ENCODE measurements around the gene PXDN. TPM values are rescaled to one million over a fixed set of nuclear protein-coding genes. Genes with fewer than 3 reads are reported as not detected.

PXDN gene
- total RNA-seq, 1 experiment from 2014 or later = 146 TPM

- TF ChIP-seq, protein P1, sequence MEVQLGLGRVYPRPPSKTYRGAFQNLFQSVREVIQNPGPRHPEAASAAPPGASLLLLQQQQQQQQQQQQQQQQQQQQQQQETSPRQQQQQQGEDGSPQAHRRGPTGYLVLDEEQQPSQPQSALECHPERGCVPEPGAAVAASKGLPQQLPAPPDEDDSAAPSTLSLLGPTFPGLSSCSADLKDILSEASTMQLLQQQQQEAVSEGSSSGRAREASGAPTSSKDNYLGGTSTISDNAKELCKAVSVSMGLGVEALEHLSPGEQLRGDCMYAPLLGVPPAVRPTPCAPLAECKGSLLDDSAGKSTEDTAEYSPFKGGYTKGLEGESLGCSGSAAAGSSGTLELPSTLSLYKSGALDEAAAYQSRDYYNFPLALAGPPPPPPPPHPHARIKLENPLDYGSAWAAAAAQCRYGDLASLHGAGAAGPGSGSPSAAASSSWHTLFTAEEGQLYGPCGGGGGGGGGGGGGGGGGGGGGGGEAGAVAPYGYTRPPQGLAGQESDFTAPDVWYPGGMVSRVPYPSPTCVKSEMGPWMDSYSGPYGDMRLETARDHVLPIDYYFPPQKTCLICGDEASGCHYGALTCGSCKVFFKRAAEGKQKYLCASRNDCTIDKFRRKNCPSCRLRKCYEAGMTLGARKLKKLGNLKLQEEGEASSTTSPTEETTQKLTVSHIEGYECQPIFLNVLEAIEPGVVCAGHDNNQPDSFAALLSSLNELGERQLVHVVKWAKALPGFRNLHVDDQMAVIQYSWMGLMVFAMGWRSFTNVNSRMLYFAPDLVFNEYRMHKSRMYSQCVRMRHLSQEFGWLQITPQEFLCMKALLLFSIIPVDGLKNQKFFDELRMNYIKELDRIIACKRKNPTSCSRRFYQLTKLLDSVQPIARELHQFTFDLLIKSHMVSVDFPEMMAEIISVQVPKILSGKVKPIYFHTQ (CRISPR knock-in tag; IDR thresholded peaks at IDR 0.05) = no peak
- no peak for TF ChIP-seq GABPB1 (CRISPR knock-in tag; IDR thresholded peaks at IDR 0.05)
Observed at GRCh38 chr2:1607971-1608688, 136.2 kb downstream of the PXDN start (continued).

GRCh38 chr2:1607236-1607920 lies 136.9 kb downstream of the PXDN start:
- ChIA-PET CTCF (no interaction called here), POLR2A (no interaction called here)
- TF ChIP-seq IRF2 (CRISPR knock-in tag; IDR thresholded peaks at IDR 0.05; ENCODE audit: borderline replicate concordance, low read depth) (no peak), KAT7 (CRISPR knock-in tag; IDR thresholded peaks at IDR 0.05; ENCODE audit: borderline replicate concordance) (no peak), E2F1 (CRISPR knock-in tag; IDR thresholded peaks at IDR 0.05) (no peak), ZNF512 (CRISPR knock-in tag; IDR thresholded peaks at IDR 0.05; ENCODE audit: borderline replicate concordance) (no peak)
- peaks cover 6% of the 10 kb centered on the region for H3K36me3 Mint-ChIP-seq
- no peak overlapping the region for H3K4me3 Mint-ChIP-seq
- DNase-seq (ENCODE audit: low spot score) (no peak), ATAC-seq (no peak)
- H3K4me1 Mint-ChIP-seq = no peaks in the 10 kb centered on the region
- peak overlapping the region; percentile 21; the same call in 1 of the 2 replicates for H3K27ac Mint-ChIP-seq
- no peaks in the 10 kb centered on the region for H3K27me3 Mint-ChIP-seq (ENCODE audit: low read depth)
- H3K9me3 Mint-ChIP-seq = no peaks in the 10 kb centered on the region

DNA sequence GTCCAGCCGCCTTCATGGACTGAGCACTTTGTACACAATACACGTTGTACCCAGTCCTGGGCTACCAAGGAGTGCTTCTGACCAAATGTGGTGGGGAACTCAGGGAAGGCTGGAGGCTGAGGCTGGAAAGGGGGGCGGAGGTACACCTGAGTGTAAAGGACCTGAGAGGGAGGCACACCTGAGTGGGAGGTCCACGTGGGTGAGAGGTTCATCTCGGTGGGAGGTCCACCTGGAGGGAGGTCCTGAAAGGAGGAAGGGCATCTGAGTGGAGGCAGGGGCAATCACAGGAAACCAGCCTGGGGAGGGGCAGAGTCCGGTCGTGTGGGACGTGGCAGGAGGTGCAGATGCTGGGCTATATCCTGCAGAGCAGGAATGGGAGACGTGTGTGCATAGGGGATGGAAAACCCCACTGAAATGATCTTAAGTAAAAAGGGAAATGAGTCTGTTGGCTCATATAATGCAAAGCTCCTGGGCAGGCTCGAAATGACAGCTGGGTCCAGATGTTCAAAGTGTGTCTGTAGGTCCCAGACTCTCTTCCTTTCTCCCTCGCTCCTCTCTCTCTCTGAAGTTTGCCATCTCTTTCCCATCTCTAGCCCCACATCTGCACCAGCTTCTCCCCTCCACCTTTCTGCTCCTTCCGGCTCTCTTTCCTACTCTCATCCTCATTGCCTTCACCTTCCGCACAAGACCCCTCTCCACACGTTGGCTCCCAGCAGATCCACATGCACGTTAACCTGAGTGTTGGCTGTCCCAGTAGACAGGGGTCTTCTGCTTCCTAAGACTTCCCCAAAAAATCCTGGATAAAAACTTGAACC lies 137.7 kb downstream of the PXDN start:
- ChIA-PET POLR2A (no interaction called here), CTCF (interaction anchor here (0.5 to 1.9 kb wide), 4 partner anchors 17 to 144 kb away, joined by 3 to 12 read pairs (median 5); no protein-coding TSS in a partner anchor)
- H3K27me3 Mint-ChIP-seq (ENCODE audit: low read depth) = no peaks in the 10 kb centered on the region
- H3K27ac Mint-ChIP-seq = no peak overlapping the region; the same call in 1 of the 2 replicates
- no peaks in the 10 kb centered on the region for H3K9me3 Mint-ChIP-seq
- no peaks in the 10 kb centered on the region; the same call in 1 of the 2 replicates for H3K36me3 Mint-ChIP-seq
- ATAC-seq = no peak
- DNase-seq (ENCODE audit: low spot score) = no peak
- no peak overlapping the region for H3K4me3 Mint-ChIP-seq
- H3K4me1 Mint-ChIP-seq = peaks cover 2% of the 10 kb centered on the region
- TF ChIP-seq, protein P2, sequence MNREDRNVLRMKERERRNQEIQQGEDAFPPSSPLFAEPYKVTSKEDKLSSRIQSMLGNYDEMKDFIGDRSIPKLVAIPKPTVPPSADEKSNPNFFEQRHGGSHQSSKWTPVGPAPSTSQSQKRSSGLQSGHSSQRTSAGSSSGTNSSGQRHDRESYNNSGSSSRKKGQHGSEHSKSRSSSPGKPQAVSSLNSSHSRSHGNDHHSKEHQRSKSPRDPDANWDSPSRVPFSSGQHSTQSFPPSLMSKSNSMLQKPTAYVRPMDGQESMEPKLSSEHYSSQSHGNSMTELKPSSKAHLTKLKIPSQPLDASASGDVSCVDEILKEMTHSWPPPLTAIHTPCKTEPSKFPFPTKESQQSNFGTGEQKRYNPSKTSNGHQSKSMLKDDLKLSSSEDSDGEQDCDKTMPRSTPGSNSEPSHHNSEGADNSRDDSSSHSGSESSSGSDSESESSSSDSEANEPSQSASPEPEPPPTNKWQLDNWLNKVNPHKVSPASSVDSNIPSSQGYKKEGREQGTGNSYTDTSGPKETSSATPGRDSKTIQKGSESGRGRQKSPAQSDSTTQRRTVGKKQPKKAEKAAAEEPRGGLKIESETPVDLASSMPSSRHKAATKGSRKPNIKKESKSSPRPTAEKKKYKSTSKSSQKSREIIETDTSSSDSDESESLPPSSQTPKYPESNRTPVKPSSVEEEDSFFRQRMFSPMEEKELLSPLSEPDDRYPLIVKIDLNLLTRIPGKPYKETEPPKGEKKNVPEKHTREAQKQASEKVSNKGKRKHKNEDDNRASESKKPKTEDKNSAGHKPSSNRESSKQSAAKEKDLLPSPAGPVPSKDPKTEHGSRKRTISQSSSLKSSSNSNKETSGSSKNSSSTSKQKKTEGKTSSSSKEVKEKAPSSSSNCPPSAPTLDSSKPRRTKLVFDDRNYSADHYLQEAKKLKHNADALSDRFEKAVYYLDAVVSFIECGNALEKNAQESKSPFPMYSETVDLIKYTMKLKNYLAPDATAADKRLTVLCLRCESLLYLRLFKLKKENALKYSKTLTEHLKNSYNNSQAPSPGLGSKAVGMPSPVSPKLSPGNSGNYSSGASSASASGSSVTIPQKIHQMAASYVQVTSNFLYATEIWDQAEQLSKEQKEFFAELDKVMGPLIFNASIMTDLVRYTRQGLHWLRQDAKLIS (CRISPR knock-in tag; IDR thresholded peaks at IDR 0.05; ENCODE audit: borderline replicate concordance) = no peak
- TF ChIP-seq ZNF425 (CRISPR knock-in tag; conservative IDR thresholded peaks at IDR 0.05) (no peak), HMGXB4 (CRISPR knock-in tag; IDR thresholded peaks at IDR 0.05) (no peak), E2F4 (CRISPR knock-in tag; IDR thresholded peaks at IDR 0.05; ENCODE audit: borderline replicate concordance, low read depth) (no peak)
